Measurements from ENCODE around the gene AGAP2. TPM values are rescaled to one million over a fixed set of nuclear protein-coding genes. Genes with fewer than 3 reads are reported as not detected.
A peak's percentile ranks its signal among the peaks of the same experiment; 100 is the strongest.

AGAP2 gene
- total RNA-seq, 4 donors from 2014 or later: 2.5 to 11.2 (median 3.6) TPM

- H3K27me3 ChIP-seq: peaks cover 11 to 61% (median 34%) of the 10 kb centered on the region in 4 donors
- DNase-seq (ENCODE audit: extremely low spot score): no peak
Observed at GRCh38 chr12:57741413-57741789, 2.9 kb upstream of the AGAP2 start.

DNA sequence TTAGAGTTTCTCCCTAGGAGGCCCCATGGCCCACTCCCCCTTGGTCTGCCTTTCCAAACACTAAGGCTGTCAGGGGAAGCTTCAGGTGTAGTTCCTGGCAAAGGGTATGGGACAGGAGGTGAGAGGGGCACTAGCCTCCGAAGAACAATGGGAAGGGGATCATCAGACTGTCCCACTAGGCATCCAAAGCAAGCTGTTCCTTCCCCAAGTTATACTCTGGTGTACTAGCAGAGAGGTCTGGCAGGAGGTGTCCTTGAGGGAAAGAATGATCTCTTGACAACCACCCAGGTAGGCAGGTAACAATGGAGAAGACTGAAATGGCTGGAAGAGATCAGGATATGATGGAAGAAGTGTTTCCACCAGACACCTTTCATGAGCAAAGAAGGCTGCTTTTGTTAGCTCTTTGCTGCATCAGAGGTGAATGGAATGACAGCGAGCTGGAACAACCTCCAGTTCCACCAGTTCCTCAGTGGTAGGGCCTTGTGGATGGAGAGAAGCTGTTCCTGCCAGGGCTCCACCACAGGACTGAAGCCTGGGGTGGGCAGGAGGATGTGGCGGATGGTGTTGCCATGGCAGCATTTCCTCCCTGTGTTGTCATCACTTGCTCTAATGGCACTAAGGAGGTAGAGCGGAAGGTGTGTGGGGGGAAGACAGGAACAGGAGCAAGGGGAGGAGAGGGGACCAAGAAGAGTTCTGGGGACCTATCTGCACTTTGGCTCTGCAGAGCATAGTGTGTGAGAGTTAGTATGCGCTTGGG, 2.3 kb upstream of the AGAP2 start:
- TF ChIP-seq EP300 (IDR thresholded peaks at IDR 0.05) (no peak), CTCF (IDR thresholded peaks at IDR 0.05) (no peak), POLR2A (IDR thresholded peaks at IDR 0.05; ENCODE audit: low read depth) (no peak), POLR2AphosphoS5 (IDR thresholded peaks at IDR 0.05) (no peak)
- peaks cover 37 to 52% (median 47%) of the 10 kb centered on the region in 4 donors for H3K4me1 ChIP-seq
- H3K27me3 ChIP-seq: peaks cover 16 to 66% (median 39%) of the 10 kb centered on the region in 4 donors
- no peaks in the 10 kb centered on the region for H3K9me3 ChIP-seq
- 69% methylated on average over 5 of the region's 5 CpGs for WGBS
- intact Hi-C loops (cut with DNase I): no loop called here
- peak overlapping the region in 1 of 4 donors; percentile 27 for H3K4me3 ChIP-seq
- DNase-seq (ENCODE audit: extremely low spot score): no peak
- H3K36me3 ChIP-seq: no peaks in the 10 kb centered on the region
- H3K27ac ChIP-seq (replicated peaks in 1 of 4): no peak overlapping the region

More at GRCh38 chr12:57741413-57741789, 2.9 kb upstream of the AGAP2 start:
- 86% methylated on average over 1 of the region's 1 CpG for WGBS
- intact Hi-C loops (cut with DNase I): no loop called here
- Histone ChIP-seq H3K9me3 (no peaks in the 10 kb centered on the region), H3K4me3 (peak overlapping the region; percentile 15 to 38 (median 29)), H3K36me3 (peaks cover 0 to 2% (median 2%) of the 10 kb centered on the region in 4 donors), H3K4me1 (peaks cover 31 to 52% (median 45%) of the 10 kb centered on the region in 4 donors), H3K27ac (replicated peaks in 1 of 4) (no peak overlapping the region)
- TF ChIP-seq POLR2AphosphoS5 (IDR thresholded peaks at IDR 0.05) (no peak), CTCF (IDR thresholded peaks at IDR 0.05) (no peak)

DNA sequence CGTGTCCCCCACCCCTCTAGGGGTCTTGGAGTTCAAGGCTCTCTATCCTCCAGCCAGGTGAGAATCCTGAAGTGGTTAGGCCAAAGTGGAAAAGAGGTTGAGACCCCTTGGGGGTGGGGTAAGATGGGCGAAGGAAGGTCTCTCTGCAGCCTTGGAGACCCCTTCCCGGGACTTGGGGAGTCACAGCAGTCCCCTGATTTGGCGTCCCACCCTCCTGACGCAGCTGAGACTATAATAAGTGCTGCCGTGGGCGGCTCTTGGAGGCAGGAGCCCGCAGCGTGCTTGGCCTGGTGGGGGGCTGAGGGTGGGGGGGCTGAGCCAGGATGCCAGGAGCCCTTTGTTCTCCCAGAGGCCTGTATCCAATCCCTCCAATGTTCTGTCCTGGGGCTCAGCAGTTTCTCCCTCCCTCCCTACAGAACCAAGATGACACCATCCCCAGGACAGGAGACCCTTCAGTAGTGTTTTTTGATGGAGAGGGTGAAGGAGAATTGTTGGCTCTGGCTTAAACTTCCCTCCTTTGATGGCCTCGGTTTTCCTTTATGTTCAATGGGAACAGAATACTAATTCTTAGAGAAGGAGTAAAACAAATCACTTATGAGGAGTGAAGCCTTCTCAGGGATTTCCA, 1.5 kb upstream of the AGAP2 start:
- Histone ChIP-seq H3K27me3 (peaks cover 16 to 74% (median 48%) of the 10 kb centered on the region in 4 donors), H3K27ac (replicated peaks in 1 of 4) (no peak overlapping the region), H3K4me1 (peaks cover 38 to 51% (median 47%) of the 10 kb centered on the region in 4 donors), H3K36me3 (no peaks in the 10 kb centered on the region), H3K9me3 (no peaks in the 10 kb centered on the region), H3K4me3 (no peak overlapping the region)
- WGBS: 68% methylated on average over 4 of the region's 10 CpGs
- TF ChIP-seq CTCF (IDR thresholded peaks at IDR 0.05): no peak
- TF ChIP-seq POLR2AphosphoS5 (IDR thresholded peaks at IDR 0.05): no peak
- TF ChIP-seq EP300 (IDR thresholded peaks at IDR 0.05): no peak
- TF ChIP-seq POLR2A (IDR thresholded peaks at IDR 0.05; ENCODE audit: low read depth): no peak
- no peak for DNase-seq (ENCODE audit: extremely low spot score)
- intact Hi-C loops (cut with DNase I): no loop called here

GRCh38 chr12:57739387-57739786, 845 bp upstream of the AGAP2 start:
- 15% methylated on average over 4 of the region's 7 CpGs for WGBS
- peaks cover 38 to 50% (median 45%) of the 10 kb centered on the region in 4 donors for H3K4me1 ChIP-seq
- intact Hi-C loops (cut with DNase I): no loop called here
- DNase-seq (ENCODE audit: extremely low spot score): no peak
- H3K27ac ChIP-seq (replicated peaks in 1 of 4): no peak overlapping the region
- H3K36me3 ChIP-seq: no peaks in the 10 kb centered on the region
- H3K27me3 ChIP-seq: peaks cover 16 to 80% (median 52%) of the 10 kb centered on the region in 4 donors
- H3K4me3 ChIP-seq: no peak overlapping the region
- TF ChIP-seq POLR2AphosphoS5 (IDR thresholded peaks at IDR 0.05) (no peak), CTCF (IDR thresholded peaks at IDR 0.05) (no peak), POLR2A (IDR thresholded peaks at IDR 0.05; ENCODE audit: low read depth) (no peak), EP300 (IDR thresholded peaks at IDR 0.05) (no peak)
- H3K9me3 ChIP-seq: no peaks in the 10 kb centered on the region

All from esophagus muscularis mucosa (tissue), 4 donors.